ENCODE measurements around the gene AOPEP. TPM values are rescaled to one million over a fixed set of nuclear protein-coding genes. Genes with fewer than 3 reads are reported as not detected.
A peak's percentile ranks its signal among the peaks of the same experiment; 100 is the strongest.

AOPEP gene
- total RNA-seq, 6 donors from 2014 or later: 55.4 to 410 (median 111) TPM

- ATAC-seq (ENCODE audit: low FRiP score in 2 of 2): no peak
- WGBS, 2 donors: 89 to 93% methylated on average over 5 of the region's 5 CpGs
- TF ChIP-seq POLR2AphosphoS5 (IDR thresholded peaks at IDR 0.05): no peak
- no peak for TF ChIP-seq POLR2A (IDR thresholded peaks at IDR 0.05)
- TF ChIP-seq CTCF (IDR thresholded peaks at IDR 0.05): no peak
- TF ChIP-seq EP300 (IDR thresholded peaks at IDR 0.05): no peak
- peaks cover 30 to 42% (median 35%) of the 10 kb centered on the region in 4 donors for H3K4me1 ChIP-seq
- H3K27me3 ChIP-seq: no peaks in the 10 kb centered on the region
- no peak overlapping the region for H3K4me3 ChIP-seq
- no peak for DNase-seq
- peaks cover 0 to 26% (median 1%) of the 10 kb centered on the region in 4 donors for H3K36me3 ChIP-seq
- peak overlapping the region in 1 of 4 donors; percentile 10 for H3K27ac ChIP-seq
- no peaks in the 10 kb centered on the region for H3K9me3 ChIP-seq
These were observed 345.4 kb downstream of the AOPEP start for GRCh38 chr9:95071925-95072324.

- Histone ChIP-seq H3K36me3 (peaks cover 0 to 22% (median 2%) of the 10 kb centered on the region in 4 donors), H3K4me3 (no peak overlapping the region), H3K27ac (peak overlapping the region in 2 of 4 donors; percentile 0 to 24), H3K27me3 (no peaks in the 10 kb centered on the region), H3K4me1 (peaks cover 42 to 53% (median 47%) of the 10 kb centered on the region in 4 donors), H3K9me3 (no peaks in the 10 kb centered on the region)
- DNase-seq (peak in 1 of 2 donors; percentile 20), ATAC-seq (ENCODE audit: low FRiP score in 2 of 2) (no peak)
- TF ChIP-seq POLR2AphosphoS5 (IDR thresholded peaks at IDR 0.05): no peak
- no peak for TF ChIP-seq POLR2A (IDR thresholded peaks at IDR 0.05)
- TF ChIP-seq CTCF (IDR thresholded peaks at IDR 0.05): no peak
- no peak for TF ChIP-seq EP300 (IDR thresholded peaks at IDR 0.05)
- 94 to 96% methylated on average over 18 of the region's 18 CpGs for WGBS, 2 donors
These were observed 346.6 kb downstream of the AOPEP start for GRCh38 chr9:95073042-95073607.

- no peaks in the 10 kb centered on the region for H3K9me3 ChIP-seq
- no peak overlapping the region for H3K27ac ChIP-seq
- no peaks in the 10 kb centered on the region for H3K27me3 ChIP-seq
- TF ChIP-seq POLR2A (IDR thresholded peaks at IDR 0.05) (no peak), CTCF (IDR thresholded peaks at IDR 0.05) (no peak), POLR2AphosphoS5 (IDR thresholded peaks at IDR 0.05) (no peak), EP300 (IDR thresholded peaks at IDR 0.05) (no peak)
- no peak overlapping the region for H3K4me3 ChIP-seq
- H3K4me1 ChIP-seq: peaks cover 49 to 58% (median 55%) of the 10 kb centered on the region in 4 donors
- peaks cover 0 to 24% (median 2%) of the 10 kb centered on the region in 4 donors for H3K36me3 ChIP-seq
- DNase-seq: peak in 1 of 2 donors; percentile 20
- ATAC-seq (ENCODE audit: low FRiP score in 2 of 2): no peak
- 93 to 95% methylated on average over 5 of the region's 5 CpGs for WGBS, 2 donors
These were observed 347.4 kb downstream of the AOPEP start for GRCh38 chr9:95073918-95074317.

GRCh38 chr9:95074632-95075031 lies 348.1 kb downstream of the AOPEP start:
- Histone ChIP-seq H3K9me3 (no peaks in the 10 kb centered on the region), H3K4me3 (no peak overlapping the region), H3K36me3 (peaks cover 0 to 24% (median 2%) of the 10 kb centered on the region in 4 donors), H3K4me1 (peaks cover 56 to 60% (median 60%) of the 10 kb centered on the region in 4 donors), H3K27ac (peak overlapping the region in 1 of 4 donors; percentile 12), H3K27me3 (no peaks in the 10 kb centered on the region)
- no peak for ATAC-seq (ENCODE audit: low FRiP score in 2 of 2)
- peak in 1 of 2 donors; percentile 52 for DNase-seq
- TF ChIP-seq EP300 (IDR thresholded peaks at IDR 0.05): no peak
- TF ChIP-seq CTCF (IDR thresholded peaks at IDR 0.05): no peak
- TF ChIP-seq POLR2A (IDR thresholded peaks at IDR 0.05): no peak
- no peak for TF ChIP-seq POLR2AphosphoS5 (IDR thresholded peaks at IDR 0.05)
- 78 to 83% methylated on average over 9 of the region's 9 CpGs for WGBS, 2 donors

- TF ChIP-seq POLR2A (IDR thresholded peaks at IDR 0.05) (no peak), EP300 (IDR thresholded peaks at IDR 0.05) (no peak), CTCF (IDR thresholded peaks at IDR 0.05) (no peak), POLR2AphosphoS5 (IDR thresholded peaks at IDR 0.05) (no peak)
- ATAC-seq (ENCODE audit: low FRiP score in 2 of 2): no peak
- peak in 1 of 2 donors; percentile 17 for DNase-seq
- no peak overlapping the region for H3K4me3 ChIP-seq
- H3K27ac ChIP-seq: peak overlapping the region in 2 of 4 donors; percentile 12 to 33
- H3K4me1 ChIP-seq: peaks cover 48 to 57% (median 53%) of the 10 kb centered on the region in 4 donors
- no peaks in the 10 kb centered on the region for H3K9me3 ChIP-seq
- H3K36me3 ChIP-seq: peaks cover 0 to 18% (median 4%) of the 10 kb centered on the region in 4 donors
- 79 to 93% methylated on average over 7 of the region's 7 CpGs for WGBS, 2 donors
- no peaks in the 10 kb centered on the region for H3K27me3 ChIP-seq
These were observed 349.2 kb downstream of the AOPEP start for GRCh38 chr9:95075700-95076099.

Data from upper lobe of left lung (tissue), 6 donors.